Fibroblast of villous mesenchyme (primary cell): ENCODE measurements around the gene UBALD1. TPM values are rescaled to one million over a fixed set of nuclear protein-coding genes. Genes with fewer than 3 reads are reported as not detected.

Experiments used
- DNase-seq: peaks from one replicate; pipeline ENCODE4 v3.0.0-alpha.2; 2010; ENCODE audit warnings: low read depth
- H3K4me3 ChIP-seq: 2 replicates; pipeline ENCODE4 v1.5.1; 2011; ENCODE audit warnings: low read depth, mild to moderate bottlenecking, low read length
- total RNA-seq: library from RNA; depleted of rRNA; stranded (reverse); fragments of >200 nt; gene quantifications from 2 replicates; pipeline ENCODE4 v1.2.3, GENCODE V29; 2012
- TF ChIP-seq, protein P1 (sequence below): IDR thresholded peaks from 2 replicates; pipeline ENCODE4 v1.5.1; 2012; ENCODE audit warnings: low read depth, mild to moderate bottlenecking, low read length; ENCODE audit not compliant: insufficient read depth

Gene UBALD1
- total RNA-seq, 1 donor: 6.9 TPM

DNA sequence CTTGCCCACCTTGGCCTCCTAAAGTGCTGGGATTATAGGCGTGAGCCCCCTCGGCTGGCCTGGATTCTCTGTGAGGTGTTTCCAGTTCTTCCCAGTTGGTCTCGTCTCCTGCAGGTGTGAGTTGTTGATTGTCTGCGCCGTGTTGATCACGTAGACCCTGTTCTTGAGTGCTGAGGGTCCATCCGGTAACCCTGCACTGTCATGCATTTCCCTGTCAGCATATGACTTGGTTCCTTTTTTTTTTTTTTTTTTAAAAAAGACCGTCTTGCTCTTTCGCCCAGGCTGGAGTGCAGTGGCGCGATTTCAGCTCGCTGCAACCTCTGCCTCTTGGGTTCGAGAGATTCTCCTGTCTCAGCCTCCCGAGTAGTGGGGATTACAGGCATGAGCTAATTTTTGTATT, 27.2 kb upstream of the UBALD1 start:
- no peak overlapping the region for H3K4me3 ChIP-seq

DNA sequence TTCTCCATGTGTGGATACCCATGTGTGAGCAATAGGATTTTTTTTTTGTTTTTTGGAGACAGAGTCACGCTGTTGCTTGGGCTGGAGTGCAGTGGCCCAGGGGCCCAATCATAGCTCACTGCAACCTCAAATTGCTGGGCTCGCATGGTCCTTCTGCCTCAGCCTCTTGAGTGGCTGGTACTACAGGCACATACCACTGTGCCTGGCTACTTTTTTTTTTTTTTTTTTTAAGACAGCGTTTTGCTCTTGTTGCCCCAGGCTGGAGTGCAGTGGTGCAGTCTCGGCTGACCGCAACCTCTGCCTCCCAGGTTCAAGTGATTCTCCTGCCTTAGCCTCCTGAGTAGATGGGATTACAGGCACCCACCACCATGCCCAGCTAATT, 26.6 kb upstream of the UBALD1 start:
- no peak overlapping the region for H3K4me3 ChIP-seq
- no peak for DNase-seq
- TF ChIP-seq, protein P1, sequence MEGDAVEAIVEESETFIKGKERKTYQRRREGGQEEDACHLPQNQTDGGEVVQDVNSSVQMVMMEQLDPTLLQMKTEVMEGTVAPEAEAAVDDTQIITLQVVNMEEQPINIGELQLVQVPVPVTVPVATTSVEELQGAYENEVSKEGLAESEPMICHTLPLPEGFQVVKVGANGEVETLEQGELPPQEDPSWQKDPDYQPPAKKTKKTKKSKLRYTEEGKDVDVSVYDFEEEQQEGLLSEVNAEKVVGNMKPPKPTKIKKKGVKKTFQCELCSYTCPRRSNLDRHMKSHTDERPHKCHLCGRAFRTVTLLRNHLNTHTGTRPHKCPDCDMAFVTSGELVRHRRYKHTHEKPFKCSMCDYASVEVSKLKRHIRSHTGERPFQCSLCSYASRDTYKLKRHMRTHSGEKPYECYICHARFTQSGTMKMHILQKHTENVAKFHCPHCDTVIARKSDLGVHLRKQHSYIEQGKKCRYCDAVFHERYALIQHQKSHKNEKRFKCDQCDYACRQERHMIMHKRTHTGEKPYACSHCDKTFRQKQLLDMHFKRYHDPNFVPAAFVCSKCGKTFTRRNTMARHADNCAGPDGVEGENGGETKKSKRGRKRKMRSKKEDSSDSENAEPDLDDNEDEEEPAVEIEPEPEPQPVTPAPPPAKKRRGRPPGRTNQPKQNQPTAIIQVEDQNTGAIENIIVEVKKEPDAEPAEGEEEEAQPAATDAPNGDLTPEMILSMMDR: no peak

More for the DNA sequence above, 27.2 kb upstream of the UBALD1 start:
- TF ChIP-seq, protein P1: no peak
- no peak for DNase-seq

DNA sequence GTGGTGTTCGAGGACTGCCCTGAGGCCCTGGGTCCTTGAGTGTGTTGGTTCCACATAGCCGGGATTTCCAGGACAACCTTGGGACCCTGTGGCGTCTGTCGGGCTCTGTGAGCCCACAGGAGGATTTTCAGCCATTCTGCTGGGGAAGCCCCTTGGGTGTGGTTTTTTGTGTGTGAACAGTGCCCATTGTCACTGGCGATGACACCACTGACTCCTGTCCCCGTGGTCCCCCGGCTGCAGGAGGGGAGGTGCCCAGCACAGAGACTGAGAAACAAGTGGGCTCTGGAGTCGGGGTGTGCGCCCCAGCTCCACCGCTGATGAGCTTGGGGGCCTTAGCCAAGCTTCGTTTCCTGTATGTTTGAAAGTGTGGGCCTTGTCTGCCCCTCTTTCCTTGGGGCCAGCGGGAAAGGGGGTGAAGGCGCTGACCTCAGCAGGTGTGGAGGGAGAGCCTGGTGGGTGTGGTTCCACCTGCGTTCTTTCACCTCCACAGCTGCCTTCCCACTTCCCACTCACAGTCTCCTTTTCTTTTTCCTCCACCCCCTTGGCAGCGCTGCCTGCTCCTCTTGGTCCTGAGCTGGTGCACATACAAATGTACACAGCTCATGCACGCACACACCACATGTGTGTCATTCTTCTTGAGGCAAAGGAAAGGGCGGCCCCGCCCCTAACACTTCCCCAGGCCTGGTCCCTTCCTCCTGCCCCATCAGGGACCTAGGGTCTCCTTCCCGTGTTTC, 26.1 kb upstream of the UBALD1 start:
- TF ChIP-seq, protein P1: no peak
- no peak for DNase-seq
- H3K4me3 ChIP-seq: no peak overlapping the region

DNA sequence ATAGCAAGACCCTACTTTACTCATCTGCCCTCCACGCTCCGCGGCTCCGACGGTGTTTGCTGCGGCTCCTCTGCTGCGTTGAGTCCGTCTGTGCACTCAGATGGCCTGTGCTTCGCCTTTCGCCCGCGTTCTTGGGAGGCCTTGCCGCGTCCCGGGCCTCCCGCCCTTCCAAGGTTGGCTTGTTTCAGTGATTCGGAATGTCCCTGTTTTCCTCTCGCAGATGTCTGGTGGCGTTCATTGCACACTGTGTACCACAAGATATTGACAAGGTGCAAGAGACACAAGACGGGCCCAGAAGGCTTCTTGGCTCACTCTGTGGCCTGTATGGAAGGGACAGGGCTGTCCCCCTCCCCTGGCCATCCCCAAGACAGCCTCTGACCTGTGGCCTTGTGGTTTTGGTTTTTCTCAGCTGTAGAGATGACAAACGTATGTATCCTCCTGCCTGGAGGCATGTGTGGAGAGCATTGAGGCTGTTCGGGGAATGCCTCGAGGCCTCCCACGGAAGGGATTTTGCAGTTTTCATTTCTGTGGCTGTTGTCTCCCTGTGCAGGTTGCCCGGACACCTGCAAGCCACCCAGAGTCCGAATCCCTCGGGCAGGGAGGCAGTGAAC, 25.3 kb upstream of the UBALD1 start:
- DNase-seq: peak; percentile 13
- H3K4me3 ChIP-seq: no peak overlapping the region
- TF ChIP-seq, protein P1: no peak

DNA sequence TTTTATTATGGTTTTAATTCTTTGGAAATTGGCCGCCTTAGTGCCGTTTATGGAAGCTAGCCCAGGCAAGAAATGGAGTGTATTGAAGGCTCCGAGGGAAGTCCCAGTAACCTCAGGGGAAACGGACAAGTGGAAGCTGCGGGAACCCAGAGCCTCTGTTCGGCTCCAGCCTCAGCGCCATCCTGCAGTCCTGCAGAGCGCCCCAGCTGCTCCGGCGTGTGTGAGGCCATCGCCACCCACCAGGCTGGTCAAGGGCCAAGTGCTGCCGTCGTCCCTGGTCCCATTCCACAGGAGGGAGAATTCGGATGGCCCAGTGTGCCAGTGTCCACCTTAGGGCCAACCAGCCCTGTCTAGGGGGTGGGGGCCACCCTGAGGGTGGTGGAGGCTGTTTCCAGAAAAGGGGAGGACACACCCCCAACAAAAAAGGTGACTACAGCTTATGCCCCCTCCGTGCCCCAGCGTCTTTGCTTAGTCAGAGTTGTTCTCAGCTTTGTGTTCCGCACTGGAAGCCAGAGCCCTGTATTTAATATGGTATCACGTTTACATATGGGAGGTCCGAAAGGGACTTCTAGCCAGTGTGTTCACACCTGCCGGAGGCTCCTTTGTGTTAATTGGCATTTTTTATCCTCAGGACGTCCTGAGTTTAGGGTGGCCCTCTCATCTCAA, 22.9 kb upstream of the UBALD1 start:
- no peak overlapping the region for H3K4me3 ChIP-seq
- TF ChIP-seq, protein P1: no peak
- no peak for DNase-seq

- TF ChIP-seq, protein P1: no peak
- no peak for DNase-seq
Measured at GRCh38 chr16:4636196-4636595, 21.5 kb upstream of the UBALD1 start.

More at GRCh38 chr16:4636196-4636595, 21.5 kb upstream of the UBALD1 start:
- H3K4me3 ChIP-seq: no peak overlapping the region
